Measurements from ENCODE around the gene SHISA6.

The SHISA6 gene

GRCh38 chr17:11459861-11460331 is 218.9 kb downstream of the SHISA6 start:
- no peak for DNase-seq (ENCODE audit: low spot score)

GRCh38 chr17:11461993-11462548 is 221.1 kb downstream of the SHISA6 start:
- no peak for DNase-seq (ENCODE audit: low spot score)

- no peak for DNase-seq (ENCODE audit: low spot score)
These were observed 226.6 kb downstream of the SHISA6 start for GRCh38 chr17:11467639-11468038.

DNA sequence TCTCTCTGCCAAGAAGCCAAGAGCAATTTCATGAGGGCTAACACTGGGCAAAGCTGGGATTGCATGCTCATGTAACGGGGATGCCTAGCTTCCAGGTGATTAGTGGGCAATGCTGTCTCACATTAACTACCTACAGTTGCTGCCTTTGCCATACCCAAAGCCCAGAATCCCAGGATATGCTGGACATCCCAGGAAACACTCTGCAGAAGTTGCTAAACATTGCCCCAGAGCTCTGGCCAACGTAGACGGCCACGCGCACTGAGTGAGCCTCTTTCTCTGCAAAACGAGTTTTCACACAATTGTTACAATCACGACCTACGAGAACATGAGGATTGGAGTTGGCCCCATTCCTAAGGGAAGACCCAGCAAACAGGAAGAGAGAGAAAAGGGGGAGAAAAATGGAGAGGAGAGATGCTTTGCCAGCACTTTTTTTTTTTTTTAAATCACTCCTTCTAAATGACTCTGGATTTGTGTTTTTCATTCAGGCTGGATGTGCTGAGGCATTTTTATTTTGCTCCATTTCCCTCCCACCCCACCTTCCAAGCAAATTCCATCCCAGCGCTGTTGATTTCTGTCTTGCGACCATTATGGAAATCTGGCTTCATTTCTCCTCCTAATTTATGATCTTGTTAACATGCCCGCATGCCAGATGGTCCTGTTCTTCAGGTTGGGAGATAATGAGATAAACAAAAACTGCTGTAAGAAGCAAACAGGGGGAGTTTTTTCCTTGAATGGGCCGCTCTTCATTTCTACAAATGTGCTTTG is 244.5 kb downstream of the SHISA6 start:
- no peak for DNase-seq (ENCODE audit: low spot score)

DNA sequence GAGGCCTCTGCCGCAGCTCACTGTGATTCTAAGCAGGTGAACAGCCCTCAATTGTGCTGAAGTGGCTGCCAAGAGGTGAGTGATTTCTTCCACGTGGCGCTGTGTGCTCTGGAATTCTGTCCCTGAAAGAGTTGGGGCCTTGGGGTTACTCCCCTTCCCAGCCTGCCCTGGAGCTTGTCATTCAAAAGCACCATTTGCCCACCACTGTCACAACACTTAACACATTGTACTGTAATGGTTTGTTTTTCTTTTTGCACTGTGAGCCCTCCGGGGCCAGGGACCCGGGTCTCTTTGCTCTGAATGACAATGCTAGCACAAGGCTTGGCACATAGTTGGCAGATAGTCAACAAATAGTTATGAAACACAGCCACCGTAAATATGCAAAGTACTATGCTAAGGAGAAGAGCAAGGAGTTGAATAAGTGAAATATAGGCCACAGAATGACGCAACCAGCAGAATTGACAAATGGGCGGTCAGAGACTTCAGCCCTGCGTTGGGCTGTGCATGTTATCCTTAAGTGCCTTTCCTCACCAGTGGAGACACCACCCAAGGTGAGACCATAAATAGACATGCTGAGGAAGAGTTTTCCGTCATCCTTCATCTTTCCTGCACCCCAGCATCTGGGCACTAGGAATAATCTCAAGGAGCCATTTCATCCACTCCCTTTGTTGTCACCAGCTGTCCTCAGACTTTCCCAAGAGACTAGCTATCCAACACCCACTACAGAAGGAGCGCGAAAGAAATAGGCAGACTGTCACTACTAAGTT is 245.3 kb downstream of the SHISA6 start:
- no peak for DNase-seq (ENCODE audit: low spot score)

- DNase-seq (ENCODE audit: low spot score): no peak
These were observed 245.9 kb downstream of the SHISA6 start for GRCh38 chr17:11486868-11487310.

GRCh38 chr17:11487469-11487868 is 246.5 kb downstream of the SHISA6 start:
- DNase-seq (ENCODE audit: low spot score): no peak

DNA sequence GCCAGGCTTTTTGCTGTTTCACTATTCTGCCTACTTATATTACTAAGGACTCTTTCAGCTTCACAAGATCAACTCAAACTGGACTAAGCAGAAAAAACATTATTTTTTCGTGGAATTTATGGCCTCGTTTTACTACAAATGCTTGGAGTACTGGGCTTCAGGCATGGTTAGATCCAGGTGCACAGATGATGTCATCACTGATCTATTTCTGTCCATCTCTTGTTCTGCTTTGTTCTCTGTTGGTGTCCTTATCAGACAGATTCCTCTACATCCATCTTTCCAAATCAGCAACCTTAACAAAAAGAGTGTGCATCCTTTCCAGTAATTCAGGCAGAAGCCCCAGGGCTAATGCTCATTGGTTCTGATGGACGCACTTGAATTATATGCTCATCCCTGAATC is 247.4 kb downstream of the SHISA6 start:
- DNase-seq (ENCODE audit: low spot score): no peak

DNA sequence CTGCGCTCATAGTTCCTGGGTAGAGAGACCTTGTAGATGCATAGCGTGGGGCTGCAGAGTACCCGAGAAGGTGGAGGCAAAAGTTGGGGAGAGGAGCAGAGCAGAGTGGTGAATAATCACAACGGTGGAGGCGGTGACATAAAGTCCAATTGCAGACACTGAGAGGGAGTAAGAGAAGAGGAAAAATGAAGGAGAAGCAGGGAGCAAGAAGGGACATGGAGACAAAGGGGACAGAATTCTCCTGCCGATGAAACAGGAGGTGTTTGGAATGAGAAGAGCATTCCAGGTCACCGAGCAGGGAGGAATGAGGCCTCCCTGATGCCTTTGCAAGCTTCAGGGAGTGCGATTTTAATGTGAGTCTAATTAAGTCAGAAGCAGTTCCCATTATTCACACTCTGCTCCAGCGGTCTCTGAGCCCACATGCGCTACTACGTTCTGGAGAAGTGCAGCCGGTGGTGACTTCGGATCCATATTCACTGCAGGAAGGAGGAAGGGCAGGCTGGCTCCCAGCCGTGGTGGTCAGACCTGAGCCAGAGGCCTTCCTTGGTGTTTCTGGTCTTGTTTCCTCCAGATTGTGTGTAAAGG is 249.2 kb downstream of the SHISA6 start:
- DNase-seq (ENCODE audit: low spot score): no peak

DNA sequence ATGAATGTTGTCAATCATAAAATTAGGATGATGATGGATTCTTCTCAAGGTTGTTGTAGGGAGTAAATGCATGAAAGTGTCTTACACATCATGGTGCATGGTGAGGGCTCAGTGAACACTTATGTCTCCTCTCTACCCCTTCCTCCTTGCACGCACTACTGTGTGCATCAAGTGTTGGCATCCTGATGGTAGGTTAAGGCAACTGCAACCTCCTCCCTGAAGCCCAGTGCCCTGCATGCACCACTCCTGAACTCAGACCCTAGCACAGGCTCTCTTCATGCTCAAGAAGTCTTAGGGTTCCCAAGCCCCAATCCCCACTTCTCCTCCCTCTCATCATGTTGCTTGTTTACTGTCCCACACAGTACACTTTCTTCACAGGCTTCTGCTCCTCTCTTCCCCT is 251.5 kb downstream of the SHISA6 start:
- DNase-seq (ENCODE audit: low spot score): no peak

DNA sequence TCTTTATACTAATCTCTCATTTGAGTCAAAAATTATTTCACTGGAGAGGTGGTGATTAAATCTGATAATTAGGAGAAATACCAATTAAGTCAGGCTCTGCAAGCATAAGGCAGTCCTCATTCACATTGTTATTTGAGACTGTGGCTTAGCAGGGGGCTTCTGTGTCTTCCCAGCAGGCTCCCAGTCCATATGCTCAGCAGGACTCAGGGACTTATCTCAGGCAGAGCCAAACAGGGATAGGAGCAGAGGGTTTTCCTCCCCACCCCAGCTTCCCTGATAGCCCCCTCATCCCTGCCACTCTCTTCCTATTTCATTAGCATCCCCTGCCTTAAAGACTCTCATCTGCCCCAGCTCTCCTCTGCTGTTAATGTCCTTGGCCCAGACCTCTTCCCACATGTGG is 252.9 kb downstream of the SHISA6 start:
- DNase-seq (ENCODE audit: low spot score): no peak

- DNase-seq (ENCODE audit: low spot score): no peak
These were observed 254.6 kb downstream of the SHISA6 start for GRCh38 chr17:11495613-11496012.

DNA sequence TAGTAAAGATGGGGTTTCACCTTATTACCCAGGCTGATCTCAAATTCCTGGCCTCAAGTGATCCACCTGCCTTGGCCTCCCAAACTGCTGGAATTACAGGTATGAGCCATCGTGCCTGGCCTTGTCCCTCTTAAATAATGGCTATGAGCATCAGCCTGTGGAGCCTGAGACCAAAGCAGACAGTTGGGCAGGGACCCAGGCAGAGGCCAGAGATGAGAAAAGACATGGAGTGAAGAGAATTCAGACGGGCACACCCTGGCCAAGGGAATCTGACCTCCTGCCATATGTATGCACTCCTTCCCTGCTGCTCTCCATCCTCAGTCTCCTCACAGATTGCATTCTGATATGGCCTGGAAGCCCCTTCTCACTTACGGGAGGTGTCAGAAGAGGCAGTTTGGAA is 258.9 kb downstream of the SHISA6 start:
- DNase-seq (ENCODE audit: low spot score): no peak

DNA sequence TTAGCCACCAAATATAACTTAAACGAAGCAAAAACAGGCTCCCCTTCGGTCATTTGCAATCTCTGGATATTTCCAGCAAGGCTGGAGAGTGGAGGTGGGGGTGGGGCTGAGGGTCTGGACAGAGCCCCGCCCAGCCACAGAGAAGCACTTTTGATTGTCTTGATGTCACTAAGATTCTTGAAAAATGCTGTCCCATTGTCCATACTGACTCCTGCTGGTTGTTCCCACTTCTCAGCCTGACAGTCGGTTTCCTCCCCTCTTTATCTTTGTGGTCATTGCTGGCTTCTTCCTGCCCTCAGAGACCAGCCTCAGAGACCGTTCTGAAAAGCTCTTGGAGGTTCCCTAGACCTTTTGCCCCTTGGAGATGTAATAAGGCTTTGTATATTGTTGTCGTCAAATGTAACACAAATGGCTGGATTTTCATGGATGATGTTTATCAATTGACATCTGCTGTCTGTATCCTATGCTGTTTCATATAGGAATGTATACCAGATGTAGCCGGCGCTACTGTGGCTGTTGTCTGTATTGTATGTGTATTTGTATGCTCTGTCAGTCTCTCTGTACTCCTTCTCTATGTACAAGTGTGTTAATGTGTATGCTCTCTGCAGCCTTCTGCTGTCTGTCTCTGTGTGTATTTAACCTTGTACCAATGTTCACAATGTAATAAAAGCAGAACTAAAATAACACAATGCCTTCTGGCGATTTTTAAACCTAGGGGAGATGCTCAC is 262.5 kb downstream of the SHISA6 start:
- DNase-seq (ENCODE audit: low spot score): no peak

DNA sequence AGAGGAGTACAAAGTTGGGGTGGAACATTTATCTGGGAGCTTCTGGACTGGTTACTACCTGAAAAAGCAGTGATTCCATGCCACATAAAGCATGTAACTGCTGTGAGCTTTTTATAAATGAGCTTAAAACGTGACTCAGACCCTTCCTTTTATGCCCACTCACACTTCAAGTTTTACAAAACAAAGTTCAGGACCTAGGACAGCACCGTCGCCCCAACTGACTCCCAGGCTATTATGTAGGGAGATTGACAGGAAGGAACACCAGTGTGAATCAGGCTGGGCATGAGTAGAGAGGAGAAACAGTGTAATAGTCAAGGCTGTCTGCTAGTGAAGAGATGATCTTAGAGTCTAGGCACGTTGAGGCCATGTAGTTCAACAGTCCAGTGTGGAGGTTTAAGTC is 265.6 kb downstream of the SHISA6 start:
- DNase-seq (ENCODE audit: low spot score): no peak

- DNase-seq (ENCODE audit: low spot score): no peak
These were observed 270.7 kb downstream of the SHISA6 start for GRCh38 chr17:11511696-11512095.

GRCh38 chr17:11514565-11514964 is 273.6 kb downstream of the SHISA6 start:
- no peak for DNase-seq (ENCODE audit: low spot score)

DNA sequence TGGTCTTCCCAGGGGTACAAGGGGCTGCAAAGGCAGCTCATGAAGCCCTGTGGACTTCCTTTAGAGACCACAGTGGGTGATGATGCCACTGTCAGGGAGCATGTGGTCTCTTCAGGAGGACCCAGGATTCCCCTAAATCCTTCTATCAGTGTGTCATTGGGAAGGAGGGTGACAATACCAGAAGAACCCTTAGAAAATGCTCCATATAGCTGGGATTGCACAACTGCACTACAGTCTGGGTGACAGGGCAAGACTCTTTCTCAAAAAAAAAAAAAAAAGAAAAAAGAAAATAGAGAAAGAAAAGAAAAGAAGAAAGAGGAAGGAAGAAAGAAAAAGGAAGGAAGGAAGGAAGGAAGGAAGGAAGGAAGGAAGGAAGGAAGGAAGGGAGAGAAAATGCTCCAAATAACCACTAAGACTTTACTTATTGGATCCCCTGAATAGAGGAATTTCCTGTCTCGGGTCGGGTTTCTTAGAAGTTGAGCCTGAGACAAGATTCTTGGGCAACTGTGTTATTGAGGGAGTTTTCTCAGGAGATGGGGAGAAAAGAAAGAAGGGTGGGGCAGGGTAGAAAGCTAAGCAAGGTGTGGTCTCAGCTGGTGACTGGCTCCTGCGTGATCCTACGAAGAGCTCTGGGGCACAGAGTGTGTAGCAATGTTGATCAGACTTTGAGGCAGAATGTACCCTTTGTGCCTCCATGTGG is 274.1 kb downstream of the SHISA6 start:
- DNase-seq (ENCODE audit: low spot score): no peak

GRCh38 chr17:11515901-11516300 is 274.9 kb downstream of the SHISA6 start:
- no peak for DNase-seq (ENCODE audit: low spot score)

DNA sequence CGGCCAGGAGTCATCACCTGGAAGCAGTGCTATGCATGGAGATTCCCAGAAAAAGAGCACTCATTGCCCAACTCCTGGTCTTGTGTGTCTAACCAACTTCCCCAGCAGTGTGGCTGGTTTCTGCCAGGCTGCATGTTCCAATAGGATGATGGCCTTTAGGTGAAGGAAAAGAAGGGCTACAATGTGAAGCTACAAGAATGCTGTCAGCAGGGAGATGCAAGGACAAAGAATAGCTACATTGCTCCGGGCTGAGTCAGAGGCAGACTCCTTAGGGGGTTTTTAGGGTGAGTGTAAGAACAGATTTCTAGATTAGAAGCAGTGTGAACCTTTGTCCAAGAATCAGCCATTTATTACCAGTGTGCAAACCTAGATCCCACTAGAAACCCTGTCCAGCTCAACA is 294.2 kb downstream of the SHISA6 start:
- DNase-seq (ENCODE audit: low spot score): no peak

GRCh38 chr17:11538366-11538765 is 297.4 kb downstream of the SHISA6 start:
- no peak for DNase-seq (ENCODE audit: low spot score)

Data from hepatic stellate cell (primary cell).